Erythroblast (primary cell): ENCODE results near the gene KIRREL1.

Experiments used
- GATA1 ChIP-seq: IDR thresholded peaks from 2 replicates; pipeline ENCODE4 v1.6.1; 2011; ENCODE audit warnings: low read depth, mild to moderate bottlenecking, control low read depth, low read length, moderate library complexity
- POLR2A ChIP-seq: IDR thresholded peaks from 2 replicates; pipeline ENCODE4 v1.6.1; 2011; ENCODE audit warnings: mild to moderate bottlenecking, low read length

DNA sequence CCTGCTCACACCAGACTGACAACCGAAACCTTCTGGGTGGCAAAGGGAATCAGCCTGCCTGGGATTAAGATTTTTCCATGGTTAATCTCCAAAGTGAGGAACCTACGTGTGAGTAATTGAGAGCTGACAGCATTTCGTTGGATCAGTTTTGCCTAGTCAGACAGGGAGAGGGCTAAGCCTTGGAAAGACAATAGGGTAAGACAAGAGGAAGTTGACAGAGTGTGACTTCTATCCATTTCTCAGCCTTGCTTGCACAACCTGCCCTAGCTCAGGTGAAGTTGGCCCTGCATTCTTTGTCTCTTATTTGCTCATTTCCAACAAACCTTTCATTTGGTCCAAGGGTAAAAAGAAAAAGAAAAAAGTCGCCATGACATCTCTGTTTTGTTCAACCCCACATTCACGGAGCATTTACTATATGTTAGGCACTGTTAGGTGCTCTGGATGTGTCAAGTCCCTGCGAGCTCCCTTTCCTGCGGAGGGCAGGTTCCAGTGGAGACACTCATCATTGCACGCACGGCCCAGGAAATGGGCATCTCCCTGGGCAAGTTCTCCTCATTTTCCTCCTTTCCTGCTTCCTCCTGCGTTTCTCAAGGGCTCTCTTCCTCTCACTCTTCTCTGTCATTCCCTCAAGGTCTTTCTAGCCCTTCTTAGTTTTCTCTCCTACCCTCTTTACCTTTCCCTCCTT lies 23.3 kb downstream of the KIRREL1 start:
- TF ChIP-seq POLR2A (no peak), GATA1 (no peak)
